HPDE6-E6E7 (cell line): ENCODE measurements around the gene TUBB2B.

Experiments
- DNase-seq: peaks from one replicate; pipeline ENCODE4 v3.0.0; 2011; ENCODE audit warnings: missing footprints; ENCODE audit errors: extremely low spot score

The TUBB2B gene

GRCh38 chr6:3233904-3234303, 6.5 kb upstream of the TUBB2B start:
- DNase-seq: no peak

- no peak for DNase-seq
These were observed 5.9 kb upstream of the TUBB2B start for GRCh38 chr6:3233321-3233720.

- no peak for DNase-seq
These were observed 4.8 kb upstream of the TUBB2B start for GRCh38 chr6:3232017-3232945.

DNA sequence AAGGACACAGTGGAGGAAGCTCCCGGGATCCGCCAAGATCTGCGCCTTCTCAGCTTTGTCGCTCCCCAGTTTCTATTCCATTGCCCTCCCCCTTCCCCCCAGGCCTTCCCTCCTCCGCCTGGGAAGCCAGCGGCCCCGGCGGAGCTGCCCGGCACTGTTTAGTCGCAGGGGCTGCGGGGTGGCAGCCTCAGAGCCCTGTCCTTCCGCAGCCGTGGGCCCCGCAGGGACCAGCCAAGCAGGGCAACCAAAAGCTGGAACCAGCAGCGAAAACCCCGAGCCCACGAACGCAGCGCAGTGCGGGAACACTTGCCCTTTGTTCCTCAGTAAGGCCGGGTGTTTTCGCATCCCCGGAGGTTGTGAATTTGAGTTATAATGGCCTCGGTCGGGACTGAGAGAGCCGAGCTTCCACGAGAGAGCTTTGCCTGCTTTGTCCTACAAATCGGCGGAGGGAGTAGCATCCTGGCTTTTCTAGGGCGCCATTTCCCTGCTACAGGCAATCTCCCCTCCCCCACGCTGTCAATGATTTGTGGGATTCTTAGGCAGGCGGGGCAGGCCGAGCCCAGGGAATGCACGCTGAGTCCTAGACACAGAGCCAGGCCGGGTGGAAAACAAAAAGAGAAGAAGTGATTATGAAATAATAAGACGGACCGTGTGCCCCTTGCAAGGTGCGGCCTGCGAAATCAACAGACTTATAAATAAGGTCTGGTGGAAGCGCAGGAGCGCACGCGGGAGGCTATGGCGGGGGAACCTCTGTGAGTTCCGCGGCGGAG, 4.0 kb upstream of the TUBB2B start:
- DNase-seq: no peak

- no peak for DNase-seq
These were observed 3.4 kb upstream of the TUBB2B start for GRCh38 chr6:3230900-3231246.

DNA sequence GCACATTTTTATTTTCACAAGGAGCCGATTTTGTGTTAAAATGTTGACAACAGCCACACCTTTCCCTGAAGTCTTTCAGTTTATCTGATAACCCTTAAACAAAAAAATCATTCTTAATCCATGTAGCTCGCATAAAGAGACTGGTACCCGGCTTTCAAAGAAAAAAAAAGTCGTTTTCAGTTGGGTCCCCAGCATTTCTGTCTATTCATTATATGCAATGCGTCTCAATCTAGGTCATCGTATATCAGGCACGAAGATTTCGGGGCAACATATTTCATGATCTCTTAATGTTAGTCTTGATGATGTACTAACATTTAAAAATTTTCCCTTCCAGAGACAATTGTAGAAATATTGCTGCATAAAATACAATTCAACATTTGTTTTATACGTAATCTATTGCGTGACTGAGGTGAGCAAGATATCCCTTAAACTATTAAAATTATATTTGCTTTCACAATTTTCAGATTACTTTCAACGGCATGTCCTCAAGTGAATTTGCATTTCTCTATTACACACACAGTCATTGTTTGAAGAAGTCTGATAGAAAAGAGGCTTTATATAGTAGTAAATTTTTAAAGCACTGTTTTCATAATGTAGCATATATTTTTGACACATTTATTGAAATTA, 2.9 kb upstream of the TUBB2B start:
- no peak for DNase-seq

- DNase-seq: no peak
These were observed 2.2 kb upstream of the TUBB2B start for GRCh38 chr6:3229566-3230178.

DNA sequence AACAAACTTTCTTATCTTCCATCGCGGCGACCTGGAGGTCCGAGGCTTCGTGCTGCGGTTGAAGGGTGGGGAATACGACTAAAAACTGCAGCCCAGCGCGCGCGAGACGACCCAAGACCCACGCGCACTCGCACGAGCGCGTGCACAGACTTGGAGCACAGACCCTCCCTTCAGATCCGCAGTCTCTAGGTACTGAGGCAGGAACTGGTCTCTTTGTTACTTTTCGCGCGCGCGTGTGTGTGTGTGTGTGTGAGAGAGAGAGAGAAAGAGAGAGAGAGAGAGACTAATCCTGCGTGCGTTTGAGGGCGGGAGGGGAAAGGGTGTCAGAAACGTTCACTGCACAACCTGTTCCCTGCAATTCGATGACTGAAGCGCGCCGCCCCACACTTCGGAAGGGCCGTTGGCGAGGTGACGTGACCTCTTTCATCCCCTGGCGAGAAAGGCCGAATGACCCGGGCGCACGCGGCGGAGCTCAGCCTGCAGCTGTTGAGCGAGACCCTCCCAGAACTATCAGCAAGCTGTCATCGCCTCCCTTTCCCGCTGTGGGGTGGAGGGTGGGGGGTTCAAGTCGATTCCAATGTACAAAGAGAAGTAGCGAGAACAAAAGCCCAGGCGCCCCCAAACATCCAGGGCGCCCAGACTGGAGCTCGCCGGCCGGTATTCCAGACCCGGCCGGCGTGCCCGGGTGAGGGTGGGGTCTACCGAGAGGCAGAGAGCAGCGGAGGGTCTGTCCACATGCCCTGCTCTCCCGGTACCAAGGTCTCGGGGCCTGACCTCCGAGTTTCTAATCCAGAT, 1.5 kb upstream of the TUBB2B start:
- no peak for DNase-seq

- DNase-seq: no peak
These were observed 706 bp upstream of the TUBB2B start for GRCh38 chr6:3228046-3228671.

DNA sequence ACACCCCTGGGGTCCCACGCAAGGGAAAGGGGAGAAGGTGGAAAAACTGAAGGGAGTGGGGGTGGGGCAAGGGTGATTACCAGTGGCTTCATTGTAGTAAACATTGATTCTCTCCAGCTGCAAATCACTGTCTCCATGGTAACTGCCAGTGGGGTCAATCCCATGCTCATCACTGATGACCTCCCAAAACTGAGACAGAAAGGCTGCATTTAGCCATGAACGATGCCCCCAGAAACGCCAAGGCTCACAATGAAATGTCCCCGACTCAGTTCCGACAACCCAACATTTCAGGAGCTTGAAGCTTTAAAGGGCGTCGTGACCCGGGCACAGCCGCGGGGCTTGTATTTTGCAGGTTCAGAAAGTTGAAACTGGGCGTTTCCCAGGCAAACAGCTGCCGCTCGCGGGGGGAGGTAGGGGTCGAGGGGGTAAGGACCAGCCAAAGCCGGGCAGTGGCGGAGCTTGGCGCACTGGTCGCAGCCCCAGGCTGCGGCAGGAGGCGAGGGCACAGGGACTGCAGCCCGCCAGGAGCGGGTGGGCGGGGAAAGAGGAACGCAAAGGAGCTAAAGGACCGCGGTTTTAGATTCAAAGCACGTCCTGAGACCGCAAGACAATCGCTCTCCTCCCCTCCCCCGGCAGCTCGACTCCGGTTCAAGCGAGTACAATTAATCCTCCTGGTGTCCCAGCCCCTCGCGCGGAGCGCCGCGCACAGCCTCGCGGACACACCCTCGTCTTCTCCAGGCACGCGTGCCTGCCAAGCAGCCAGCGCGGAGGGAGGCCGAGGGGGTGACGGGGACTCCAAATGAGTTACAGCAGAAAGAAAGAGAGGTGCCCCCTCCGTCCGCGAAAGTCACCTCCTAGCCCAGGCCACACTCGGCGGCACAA, 731 bp downstream of the TUBB2B start:
- DNase-seq: no peak

DNA sequence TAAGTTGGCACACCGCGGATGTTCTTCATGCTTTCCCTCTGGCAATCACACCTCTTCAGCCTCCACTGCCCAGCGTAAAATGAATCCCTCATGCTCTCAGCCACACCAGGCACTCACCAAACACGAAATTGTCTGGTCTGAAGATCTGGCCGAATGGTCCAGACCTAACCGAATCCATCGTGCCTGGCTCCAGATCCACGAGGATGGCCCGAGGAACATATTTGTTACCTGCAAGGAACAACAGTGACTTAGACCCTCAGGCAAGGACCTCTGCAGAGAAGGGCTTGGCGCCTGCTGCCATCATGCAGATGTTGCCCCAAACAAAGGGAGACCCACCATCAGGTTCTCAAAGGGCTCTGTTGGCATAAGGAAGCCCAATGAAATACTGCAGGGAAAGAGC, 1.4 kb downstream of the TUBB2B start:
- no peak for DNase-seq

DNA sequence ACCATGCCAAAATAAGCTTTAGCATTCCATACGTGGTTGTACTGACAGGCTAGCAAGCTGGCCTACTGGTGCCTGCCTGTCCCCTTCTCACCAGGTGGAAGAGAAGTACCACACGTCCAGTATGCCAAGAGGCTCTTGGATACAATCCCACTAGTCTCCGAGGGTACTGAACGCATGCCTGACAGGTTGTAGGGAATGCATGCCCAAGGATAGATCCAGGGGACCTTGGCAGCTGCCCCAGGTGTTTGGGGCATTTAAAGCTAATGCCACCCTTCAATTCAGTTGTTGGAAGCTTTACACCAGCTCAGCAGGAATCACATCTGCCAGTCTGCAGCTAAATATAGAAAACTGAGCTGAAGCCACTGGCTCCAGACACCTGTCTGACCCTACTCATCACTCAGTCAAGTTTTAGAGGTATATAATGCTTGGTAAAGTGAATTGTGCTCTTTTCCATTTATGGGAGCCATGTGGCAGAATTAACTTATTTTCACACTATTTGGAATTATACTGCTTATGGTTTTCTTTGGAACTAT, 4.9 kb downstream of the TUBB2B start:
- DNase-seq: no peak

GRCh38 chr6:3221578-3221977, 5.9 kb downstream of the TUBB2B start:
- no peak for DNase-seq

- no peak for DNase-seq
These were observed 7.1 kb downstream of the TUBB2B start for GRCh38 chr6:3220366-3220765.

DNA sequence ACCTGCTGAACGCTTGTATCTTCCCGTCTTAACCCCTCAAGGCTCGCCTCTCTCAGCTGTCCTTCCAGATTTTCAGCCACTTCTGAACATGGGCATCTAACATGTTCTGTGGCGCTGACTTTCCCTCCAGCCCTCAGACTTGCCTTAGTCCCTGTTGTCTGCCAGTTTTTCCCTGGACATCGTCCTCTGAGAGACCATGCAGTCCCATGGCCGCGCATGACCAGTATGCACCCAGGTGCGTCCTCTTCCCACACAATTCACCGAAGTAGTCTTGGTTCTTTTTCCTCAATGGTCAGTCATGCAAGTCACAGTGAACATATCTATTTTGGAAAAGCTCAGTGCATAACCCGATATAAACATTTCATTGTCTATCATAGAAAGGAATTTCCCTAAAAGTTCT, 9.2 kb downstream of the TUBB2B start:
- DNase-seq: no peak

- no peak for DNase-seq
These were observed 10.2 kb downstream of the TUBB2B start for GRCh38 chr6:3217286-3217685.

GRCh38 chr6:3214898-3215297, 12.6 kb downstream of the TUBB2B start:
- no peak for DNase-seq

DNA sequence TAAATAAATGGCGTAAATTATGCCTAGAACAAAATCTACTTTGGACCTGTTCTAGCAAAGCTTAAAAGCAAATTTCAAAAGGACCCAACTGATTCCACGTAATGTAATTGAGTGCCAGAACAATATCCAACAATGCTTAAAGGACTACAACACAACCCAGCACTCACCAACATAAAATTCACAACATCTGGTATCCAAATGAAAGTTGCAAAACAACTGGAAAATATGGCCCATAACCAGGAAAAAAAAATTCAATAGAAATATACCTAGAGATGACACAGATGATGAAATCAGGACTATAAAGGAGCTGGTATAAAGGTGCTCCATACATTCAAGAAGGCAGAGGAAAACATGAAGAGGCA, 14.1 kb downstream of the TUBB2B start:
- no peak for DNase-seq

GRCh38 chr6:3212261-3212660, 15.2 kb downstream of the TUBB2B start:
- DNase-seq: no peak

DNA sequence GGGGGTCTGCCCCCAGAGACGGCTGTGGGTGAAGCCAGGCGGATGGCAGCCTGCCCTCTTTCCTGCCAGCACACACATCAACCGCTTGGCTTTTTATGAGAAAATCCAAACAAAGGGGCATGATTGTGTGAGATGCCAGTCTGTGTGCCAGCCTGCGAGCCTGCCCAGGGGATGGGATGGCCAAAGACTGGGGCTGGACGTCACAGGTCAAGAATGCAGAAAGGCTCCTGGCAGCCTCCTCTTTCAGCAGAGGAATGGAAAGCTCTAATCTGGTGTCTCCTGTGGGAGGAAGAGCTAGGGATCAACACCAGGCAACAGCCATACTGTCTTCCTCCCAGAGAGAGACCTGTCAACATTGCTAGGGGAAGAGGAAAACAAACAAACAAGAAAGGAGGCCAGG, 15.8 kb downstream of the TUBB2B start:
- DNase-seq: no peak
